GM21528 (cell line): ENCODE data around the gene SLC39A11.

Experiments
- ATAC-seq: cut with Tn5 transposase; IDR thresholded peaks from one replicate; pipeline ENCODE4 v1.9.1; 2021; ENCODE audit warnings: mild to moderate bottlenecking, moderate library complexity; ENCODE audit not compliant: unreplicated experiment, low FRiP score

SLC39A11 gene

GRCh38 chr17:72677714-72678390 is 414.6 kb downstream of the SLC39A11 start:
- ATAC-seq: no peak

DNA sequence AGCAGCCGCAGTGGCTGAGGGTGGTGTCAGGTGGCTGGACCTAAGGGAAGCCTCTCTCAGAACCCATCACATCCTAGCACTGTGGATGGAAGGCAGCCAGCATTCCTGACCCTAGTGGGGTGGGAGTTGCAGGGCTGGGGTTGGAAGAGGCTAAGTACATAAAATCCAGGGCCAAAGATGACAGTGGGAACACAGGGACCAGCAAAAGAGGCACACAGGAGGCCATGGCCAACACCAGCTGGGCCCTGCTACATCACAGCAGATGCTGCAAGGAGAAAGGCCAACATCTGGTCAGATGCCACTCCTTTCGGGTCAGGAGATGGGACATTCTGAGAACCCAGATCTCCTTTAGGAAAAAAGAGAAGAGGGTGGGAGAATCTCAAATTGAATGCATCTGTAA is 415.4 kb downstream of the SLC39A11 start:
- no peak for ATAC-seq

DNA sequence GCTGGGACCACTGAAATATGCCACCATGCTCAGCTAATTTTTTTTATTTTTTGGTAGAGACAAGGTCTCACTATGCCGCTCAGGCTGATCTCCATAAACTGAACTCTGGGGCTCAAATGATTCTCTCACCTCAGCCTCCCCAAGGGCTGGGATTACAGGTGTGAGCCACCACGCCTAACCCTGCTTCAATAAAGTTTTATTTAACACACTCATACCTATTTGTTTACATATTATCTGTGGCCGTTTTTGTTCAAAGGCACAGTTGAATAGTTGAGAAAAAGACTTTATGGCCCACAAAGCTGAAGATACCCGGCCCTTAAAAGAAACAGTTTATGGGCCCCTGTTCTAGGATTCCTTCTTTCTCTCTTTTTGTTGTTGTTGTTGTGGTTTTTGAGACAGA is 419.8 kb downstream of the SLC39A11 start:
- ATAC-seq: no peak

- ATAC-seq: no peak
These were observed 421.5 kb downstream of the SLC39A11 start for GRCh38 chr17:72671016-72671415.

DNA sequence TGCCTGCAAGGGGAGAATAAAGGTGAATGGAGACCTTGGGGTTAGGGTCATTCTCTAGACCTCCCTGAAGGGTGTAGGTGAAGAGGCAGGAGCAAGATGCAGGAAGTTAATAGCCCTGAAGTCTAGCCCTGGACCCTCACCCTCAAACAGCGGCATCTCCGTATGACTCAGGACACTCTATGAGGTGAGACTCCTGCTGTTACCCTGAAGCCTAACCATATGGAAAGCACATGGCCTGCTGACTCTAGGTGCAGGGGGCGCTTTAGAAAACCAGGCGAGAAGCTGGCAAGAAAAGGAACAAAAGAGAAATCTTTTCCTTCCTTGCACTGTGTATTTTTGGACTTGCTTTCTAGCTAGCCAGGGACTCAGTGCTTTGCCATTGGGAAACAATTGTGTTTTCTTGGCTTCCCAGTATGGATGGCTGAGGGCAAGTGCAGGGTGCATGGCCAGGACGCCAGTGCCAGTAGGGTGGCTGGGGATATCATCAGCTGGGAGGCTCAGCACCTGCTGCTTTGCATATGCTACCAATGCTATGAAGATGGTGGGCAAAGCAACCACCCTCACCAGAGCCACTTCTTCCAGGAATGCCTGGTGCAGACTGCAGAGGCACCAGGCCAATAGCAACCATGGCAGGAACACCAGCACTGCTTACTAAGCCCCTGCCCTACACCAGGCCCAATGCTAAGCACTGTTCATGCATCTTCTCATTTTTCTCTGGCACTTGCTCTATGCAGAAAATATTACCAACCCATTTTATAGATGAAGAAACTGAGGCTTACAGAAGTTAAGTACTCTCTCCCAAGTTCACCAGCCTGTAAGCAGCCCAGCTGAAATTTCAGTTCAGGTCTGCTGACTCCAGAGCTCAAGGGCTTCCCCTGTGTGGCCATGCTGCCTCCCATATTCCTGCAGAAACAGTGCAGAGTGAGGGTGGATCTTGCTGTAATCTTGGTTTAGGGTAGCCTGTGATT is 425.1 kb downstream of the SLC39A11 start:
- ATAC-seq: no peak

DNA sequence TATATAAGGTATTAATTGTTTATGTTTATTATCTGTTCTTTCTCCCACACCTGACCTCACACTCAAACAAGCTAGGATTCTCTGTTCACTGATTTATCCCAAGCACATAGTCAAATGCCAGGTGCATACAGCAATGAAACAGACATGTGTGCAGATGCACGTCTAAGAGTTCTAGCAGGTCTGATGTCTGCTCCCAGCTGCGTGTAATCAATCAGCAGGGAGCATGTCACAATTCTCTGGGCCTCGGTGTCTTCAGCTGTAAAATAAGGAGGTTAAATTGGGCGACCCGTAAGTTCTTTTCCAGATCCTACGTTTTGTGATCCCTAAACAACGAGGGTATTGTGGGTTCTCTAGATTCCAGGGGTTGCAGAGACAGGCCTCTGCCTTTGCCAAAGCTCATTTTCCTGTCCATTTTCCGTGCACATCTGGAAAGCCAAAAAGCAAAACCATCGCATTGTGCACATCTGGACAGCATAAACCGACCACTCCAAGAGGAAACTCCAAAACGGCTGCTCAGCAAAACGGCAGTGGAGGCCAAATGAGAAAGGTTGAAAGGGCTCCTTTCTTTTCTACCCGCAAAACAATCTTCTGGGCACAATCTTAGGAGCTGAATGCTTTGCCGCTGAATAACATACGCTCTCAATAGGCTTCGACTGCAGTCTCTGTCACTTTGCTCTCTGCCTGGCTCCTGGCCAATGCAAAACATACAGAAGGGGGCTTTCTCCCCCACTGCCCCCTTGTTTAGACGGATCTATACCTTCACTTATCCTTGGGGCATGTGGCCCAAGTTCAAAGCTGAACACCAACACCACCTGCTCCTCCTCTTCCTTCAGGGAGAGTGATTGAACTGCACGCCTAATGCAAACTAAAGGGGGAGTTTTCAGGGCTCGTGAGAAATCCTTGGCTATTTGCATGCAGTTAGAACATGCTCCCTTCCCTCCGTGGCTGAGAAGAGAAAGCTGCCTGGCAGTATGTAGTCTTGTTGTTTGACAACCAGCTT is 426.3 kb downstream of the SLC39A11 start:
- no peak for ATAC-seq

GRCh38 chr17:72662827-72663190 is 429.7 kb downstream of the SLC39A11 start:
- ATAC-seq: no peak

DNA sequence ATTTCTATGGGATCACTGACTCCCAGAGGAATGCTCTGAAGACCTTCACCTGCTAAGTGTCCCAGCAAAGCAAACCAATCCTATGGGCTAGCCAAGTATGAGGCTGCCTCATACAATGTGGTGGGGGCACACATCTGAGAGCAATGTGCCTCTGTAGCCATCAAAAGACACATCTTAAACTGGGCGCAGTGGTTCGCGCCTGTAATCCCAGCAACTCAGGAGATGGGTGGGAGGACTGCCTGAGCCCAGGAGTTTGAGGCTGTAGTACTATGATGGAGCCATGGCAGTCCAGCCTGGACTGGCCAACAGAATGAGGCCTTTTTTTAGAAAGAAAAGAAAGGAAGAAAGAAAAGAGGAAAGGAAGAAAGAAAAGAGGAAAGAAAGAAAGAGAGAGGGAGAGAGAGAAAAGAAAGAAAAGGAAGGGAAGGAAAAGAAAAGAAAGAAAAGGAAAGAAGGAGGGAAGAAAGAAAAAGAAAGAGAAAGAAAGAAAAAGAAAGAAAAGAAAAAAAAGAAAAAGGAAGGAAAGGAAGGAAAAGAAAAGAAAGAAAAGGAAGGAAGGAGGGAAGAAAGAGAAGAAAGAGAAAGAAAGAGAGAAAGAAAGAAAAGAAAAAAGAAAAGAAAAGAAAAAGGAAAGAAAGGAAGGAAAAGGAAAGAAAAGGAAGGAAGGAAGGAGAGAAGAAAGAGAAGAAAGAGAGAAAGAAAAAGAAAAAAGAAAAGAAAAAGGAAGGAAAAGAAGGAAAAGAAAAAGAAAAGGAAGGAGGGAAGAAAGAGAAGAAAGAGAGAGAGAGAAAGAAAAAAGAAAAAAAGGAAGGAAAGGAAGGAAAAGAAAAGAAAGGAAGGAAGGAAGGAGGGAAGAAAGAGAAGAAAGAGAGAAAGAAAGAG is 430.3 kb downstream of the SLC39A11 start:
- ATAC-seq: no peak

DNA sequence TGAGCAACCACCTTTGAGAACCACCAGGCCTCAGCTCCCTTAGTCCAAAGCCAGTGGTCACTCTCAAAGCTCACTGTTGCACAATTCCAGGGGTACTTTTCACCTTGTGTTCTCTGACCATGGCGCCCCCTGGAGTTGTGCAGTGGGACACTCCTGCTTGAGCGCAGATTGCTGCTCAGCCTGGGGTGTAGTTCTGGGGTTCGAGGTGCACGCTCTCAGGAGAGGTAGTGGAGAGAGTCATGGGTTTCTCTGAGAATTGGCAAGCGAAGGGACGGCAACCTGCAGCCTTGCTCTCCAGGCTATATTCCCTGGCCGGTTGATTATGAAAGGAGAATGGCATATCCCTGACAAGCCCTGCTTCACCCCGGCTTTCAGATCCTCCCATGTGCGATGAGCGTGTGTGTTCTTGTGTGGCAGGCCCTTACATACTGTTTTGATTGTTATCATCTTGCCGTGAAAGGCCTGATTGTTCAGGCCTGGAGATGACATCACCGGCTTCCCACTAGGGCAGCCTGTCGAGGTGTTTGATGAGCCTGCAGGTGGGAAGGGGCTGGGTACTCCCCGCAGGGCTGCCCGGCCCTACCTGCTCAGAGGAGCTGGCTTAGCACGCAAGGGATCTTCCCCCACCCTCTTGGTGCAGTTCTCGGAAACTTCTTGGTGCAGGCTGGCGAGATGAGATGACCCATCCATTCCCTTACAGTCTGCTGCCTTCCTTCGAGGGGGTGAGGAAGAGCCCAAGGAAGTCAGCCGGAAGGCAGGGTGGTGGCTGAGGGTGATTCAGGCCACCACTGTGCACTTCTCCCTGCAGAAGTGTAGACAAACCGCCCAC is 431.2 kb downstream of the SLC39A11 start:
- ATAC-seq: no peak

GRCh38 chr17:72660274-72661115 is 432.0 kb downstream of the SLC39A11 start:
- ATAC-seq: no peak

DNA sequence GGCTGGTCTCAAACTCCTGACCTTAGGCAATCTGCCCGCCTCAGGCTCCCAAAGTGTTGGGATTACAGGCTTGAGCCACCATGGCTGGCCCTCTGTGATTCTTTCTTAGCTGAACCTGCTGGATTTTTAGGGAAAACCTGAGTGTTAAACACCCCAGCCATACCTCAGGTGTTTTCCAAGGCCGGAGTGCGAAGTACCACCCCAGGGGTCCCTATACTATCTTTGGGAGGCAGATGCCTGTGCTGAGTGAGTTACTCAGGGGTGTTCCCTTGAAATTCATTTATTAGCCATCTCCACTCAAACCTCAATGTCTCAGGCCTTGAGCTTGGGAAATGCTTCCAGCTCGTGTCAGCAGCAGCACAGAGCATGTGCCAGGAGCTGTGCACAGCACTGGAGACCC is 432.7 kb downstream of the SLC39A11 start:
- no peak for ATAC-seq

DNA sequence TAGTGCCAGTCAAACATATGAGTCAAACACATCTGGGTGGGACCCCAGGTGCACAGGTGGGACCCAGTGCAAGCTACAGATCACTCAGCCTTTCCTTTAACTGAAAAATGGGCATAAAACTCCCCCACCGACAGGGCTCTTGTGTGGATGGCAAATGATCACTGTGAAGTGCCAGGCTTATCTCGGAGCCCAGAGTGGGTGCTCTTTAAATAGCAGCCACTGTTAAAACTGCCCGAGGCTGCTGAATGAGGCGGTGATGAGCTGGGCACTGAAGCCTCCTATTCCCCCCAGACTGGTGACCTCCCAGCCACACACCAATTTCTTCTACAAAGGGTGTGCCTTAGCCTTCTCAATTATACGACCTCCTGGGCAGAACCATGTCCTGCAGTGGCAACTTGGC is 433.8 kb downstream of the SLC39A11 start:
- no peak for ATAC-seq

- no peak for ATAC-seq
These were observed 434.8 kb downstream of the SLC39A11 start for GRCh38 chr17:72657467-72658317.

GRCh38 chr17:72656130-72656763 is 436.2 kb downstream of the SLC39A11 start:
- no peak for ATAC-seq

- ATAC-seq: no peak
These were observed 437.8 kb downstream of the SLC39A11 start for GRCh38 chr17:72654706-72655105.

DNA sequence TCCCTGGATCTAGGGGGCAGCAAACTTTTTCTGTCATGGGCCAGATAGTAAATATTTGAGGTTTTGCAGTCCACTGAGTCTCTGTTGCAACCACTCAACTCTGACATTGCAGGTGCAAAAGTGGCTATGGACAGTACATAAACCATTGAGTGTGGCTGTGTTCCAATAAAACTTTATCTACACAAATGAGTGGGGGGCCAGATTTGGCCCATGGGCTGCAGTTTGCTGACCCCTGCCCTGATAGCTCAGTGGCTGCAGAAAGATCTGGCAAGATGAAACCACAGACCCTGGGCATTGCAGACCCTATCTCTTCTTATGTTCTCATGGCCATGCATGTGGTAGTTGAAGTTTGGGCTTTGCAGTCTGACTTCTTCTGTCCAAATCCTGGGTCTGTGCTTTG is 440.5 kb downstream of the SLC39A11 start:
- ATAC-seq: no peak

GRCh38 chr17:72648702-72649101 is 443.8 kb downstream of the SLC39A11 start:
- no peak for ATAC-seq
